Memory B cell (primary cell): ENCODE measurements around the gene ERMN.
A peak's percentile ranks its signal among the peaks of the same experiment; 100 is the strongest.

Experiments
- ATAC-seq: fragments of 150-1000 bp; cut with Tn5 transposase; 2 replicates; pipeline ENCODE4 v1.10.0; 2021; ENCODE audit warnings: low read depth, mild to moderate bottlenecking, moderate library complexity
- DNase-seq, 2 donors: peaks; one replicate each; pipeline ENCODE4 v3.0.0; 2022; ENCODE audit warnings: low spot score in 2 of 2
- H3K27ac Mint-ChIP-seq: one replicate; pipeline ENCODE4 v1.8.0; 2022; ENCODE audit warnings: mild to moderate bottlenecking, moderate library complexity, mixed read lengths
- H3K27me3 Mint-ChIP-seq: one replicate; pipeline ENCODE4 v1.8.0; 2022; ENCODE audit warnings: mixed read lengths
- H3K36me3 Mint-ChIP-seq: one replicate; pipeline ENCODE4 v1.8.0; 2022; ENCODE audit warnings: mild to moderate bottlenecking, mixed read lengths
- H3K4me1 Mint-ChIP-seq: one replicate; pipeline ENCODE4 v1.8.0; 2022; ENCODE audit warnings: mixed read lengths
- H3K4me3 Mint-ChIP-seq: one replicate; pipeline ENCODE4 v1.8.0; 2022; ENCODE audit warnings: mild to moderate bottlenecking, moderate library complexity, mixed read lengths
- H3K9me3 Mint-ChIP-seq: one replicate; pipeline ENCODE4 v1.8.0; 2022; ENCODE audit warnings: mixed read lengths

Gene ERMN

DNA sequence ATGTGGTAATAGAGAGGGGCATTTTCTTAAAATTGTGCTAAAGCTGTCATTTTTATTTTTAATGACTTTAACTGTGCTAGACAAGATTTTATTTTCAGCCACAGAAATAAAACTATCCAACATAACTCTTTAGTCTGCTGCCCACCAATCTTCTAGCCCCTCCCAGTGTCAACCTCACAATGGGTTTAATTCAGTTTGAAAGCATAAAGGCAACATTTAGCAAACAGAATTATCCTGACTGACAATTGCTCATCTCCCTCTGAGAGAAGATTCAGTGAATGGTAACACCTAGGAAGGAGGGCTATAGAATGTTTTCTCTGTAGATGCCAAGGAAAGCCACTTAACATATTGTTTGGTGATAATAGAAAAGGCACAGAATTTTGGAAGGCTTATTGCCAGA lies 5.2 kb downstream of the ERMN start:
- no peak for DNase-seq
- no peaks in the 10 kb centered on the region for H3K27me3 Mint-ChIP-seq

DNA sequence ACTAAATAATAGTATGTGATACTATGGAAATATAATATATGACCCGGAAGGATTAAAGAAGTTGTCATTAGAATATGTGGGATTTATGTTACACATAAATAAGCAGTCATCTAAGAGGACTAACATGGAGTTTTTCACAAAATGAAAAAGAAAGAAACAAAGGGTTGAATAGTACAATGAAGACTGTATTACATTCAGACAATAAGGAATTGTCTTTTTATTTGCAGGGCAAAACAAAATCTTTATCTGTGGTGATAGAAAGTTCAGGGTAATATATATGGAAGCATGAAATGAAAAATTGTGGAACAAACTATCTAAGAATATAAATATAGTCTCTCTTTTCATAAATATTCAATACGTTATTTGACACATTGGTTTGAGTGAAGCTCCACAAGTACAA lies 5.8 kb downstream of the ERMN start:
- no peak for DNase-seq
- no peak overlapping the region for H3K27ac Mint-ChIP-seq
- no peaks in the 10 kb centered on the region for H3K9me3 Mint-ChIP-seq

More for the DNA sequence above, 5.2 kb downstream of the ERMN start:
- ATAC-seq = no peak
- H3K4me3 Mint-ChIP-seq = no peak overlapping the region
- no peaks in the 10 kb centered on the region for H3K4me1 Mint-ChIP-seq
- H3K36me3 Mint-ChIP-seq = peaks cover 14% of the 10 kb centered on the region
- no peak overlapping the region for H3K27ac Mint-ChIP-seq
- no peaks in the 10 kb centered on the region for H3K9me3 Mint-ChIP-seq

DNA sequence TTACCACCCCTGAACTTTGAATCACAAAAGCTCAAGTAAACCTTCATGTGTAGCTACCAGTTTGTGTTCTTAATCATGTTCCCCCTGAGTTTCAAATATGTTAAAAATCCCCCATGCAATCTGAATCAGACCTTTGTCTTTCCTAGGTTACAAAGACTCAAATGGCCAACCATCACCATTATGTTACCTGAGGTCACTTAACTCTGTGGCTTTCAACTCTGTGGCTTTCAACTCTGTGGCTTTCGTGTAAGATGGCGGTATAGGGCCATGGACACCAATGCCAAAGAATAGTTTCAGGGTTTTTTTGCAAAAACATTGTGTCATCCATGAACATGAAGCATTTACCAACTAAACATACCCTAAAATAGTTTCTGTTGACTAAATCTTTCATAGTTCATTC lies 6.7 kb downstream of the ERMN start:
- peaks cover 12% of the 10 kb centered on the region for H3K36me3 Mint-ChIP-seq
- no peak overlapping the region for H3K27ac Mint-ChIP-seq
- DNase-seq (no peak), ATAC-seq (no peak)
- no peak overlapping the region for H3K4me3 Mint-ChIP-seq
- H3K4me1 Mint-ChIP-seq = no peaks in the 10 kb centered on the region
- H3K9me3 Mint-ChIP-seq = no peaks in the 10 kb centered on the region
- H3K27me3 Mint-ChIP-seq = no peaks in the 10 kb centered on the region

More for the DNA sequence above, 5.8 kb downstream of the ERMN start:
- no peaks in the 10 kb centered on the region for H3K27me3 Mint-ChIP-seq
- H3K4me3 Mint-ChIP-seq = no peak overlapping the region
- no peak for ATAC-seq
- no peaks in the 10 kb centered on the region for H3K4me1 Mint-ChIP-seq
- peaks cover 12% of the 10 kb centered on the region for H3K36me3 Mint-ChIP-seq

DNA sequence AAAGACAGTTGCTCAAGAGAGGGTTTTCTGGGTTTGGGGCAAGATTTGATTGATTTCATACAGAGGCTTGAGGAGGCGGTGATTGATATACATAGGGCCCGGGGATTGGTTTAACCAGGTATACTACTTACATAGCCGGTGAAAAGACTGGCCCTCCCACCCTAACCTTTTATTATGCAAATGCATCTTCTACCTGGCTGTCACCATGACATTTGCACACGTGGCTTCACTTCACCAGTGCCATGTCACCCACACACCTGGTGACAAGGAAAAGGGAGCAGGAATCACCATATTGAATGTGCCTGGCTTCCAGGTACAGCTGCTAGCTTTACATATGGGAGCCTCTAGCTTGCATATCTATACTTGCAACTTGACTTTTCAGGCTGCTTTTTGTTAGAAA lies 9.7 kb downstream of the ERMN start:
- Mint-ChIP-seq H3K9me3 (no peaks in the 10 kb centered on the region), H3K4me3 (no peak overlapping the region), H3K36me3 (peaks cover 2% of the 10 kb centered on the region), H3K27ac (no peak overlapping the region), H3K4me1 (no peaks in the 10 kb centered on the region), H3K27me3 (no peaks in the 10 kb centered on the region)
- DNase-seq (no peak), ATAC-seq (no peak)

DNA sequence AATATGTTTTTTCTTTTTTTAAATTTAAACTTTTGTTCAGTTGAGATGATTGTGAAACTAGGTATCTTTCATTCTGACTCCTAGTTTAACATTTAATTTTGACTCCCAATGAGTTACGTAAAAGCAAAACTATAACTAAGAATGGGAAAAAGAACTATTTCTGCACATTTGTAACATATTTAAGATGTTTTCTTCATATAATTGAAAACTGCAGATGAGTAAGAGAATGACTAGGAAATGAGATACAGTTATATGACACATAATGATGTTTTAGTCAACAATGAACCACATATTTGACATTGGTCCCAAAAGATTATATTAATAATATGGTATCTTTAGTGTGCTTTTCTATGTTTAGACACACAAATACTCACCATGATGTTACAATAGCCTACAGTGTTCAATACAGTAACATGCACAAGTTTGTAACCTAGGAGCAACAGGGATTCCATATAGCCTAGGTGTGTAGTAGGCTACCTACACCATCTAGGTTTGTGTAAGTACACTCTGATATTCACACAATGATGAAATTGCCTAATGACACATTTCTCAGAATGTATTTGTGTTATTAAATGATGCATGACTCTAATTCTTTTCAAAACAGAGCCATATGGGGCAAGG lies 12.6 kb downstream of the ERMN start:
- no peaks in the 10 kb centered on the region for H3K27me3 Mint-ChIP-seq
- H3K36me3 Mint-ChIP-seq = no peaks in the 10 kb centered on the region
- H3K9me3 Mint-ChIP-seq = no peaks in the 10 kb centered on the region
- H3K27ac Mint-ChIP-seq = no peak overlapping the region
- DNase-seq = no peak
- no peaks in the 10 kb centered on the region for H3K4me1 Mint-ChIP-seq
- H3K4me3 Mint-ChIP-seq = no peak overlapping the region
- no peak for ATAC-seq

DNA sequence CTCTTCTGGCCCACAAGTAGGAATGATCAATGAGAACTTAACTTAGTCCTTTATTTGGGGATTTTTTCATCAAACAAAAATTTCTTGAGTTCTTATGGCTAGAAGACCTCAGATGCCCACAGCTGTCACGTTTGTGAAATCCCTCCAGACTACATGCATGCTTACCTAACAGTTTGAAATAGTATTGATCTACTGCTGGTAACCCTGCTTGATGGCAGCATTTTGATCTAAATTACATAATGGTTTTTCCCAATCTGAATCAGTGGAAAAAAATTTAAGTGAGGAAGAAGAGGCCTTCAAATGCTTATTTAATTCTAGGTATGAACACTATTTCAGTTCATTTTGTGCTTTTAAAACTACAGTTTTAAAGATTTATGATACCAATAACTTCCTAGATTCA lies 13.9 kb downstream of the ERMN start:
- H3K27me3 Mint-ChIP-seq = no peaks in the 10 kb centered on the region
- DNase-seq (no peak), ATAC-seq (no peak)
- no peak overlapping the region for H3K4me3 Mint-ChIP-seq
- H3K4me1 Mint-ChIP-seq = no peaks in the 10 kb centered on the region
- no peaks in the 10 kb centered on the region for H3K9me3 Mint-ChIP-seq
- no peak overlapping the region for H3K27ac Mint-ChIP-seq
- H3K36me3 Mint-ChIP-seq = no peaks in the 10 kb centered on the region

DNA sequence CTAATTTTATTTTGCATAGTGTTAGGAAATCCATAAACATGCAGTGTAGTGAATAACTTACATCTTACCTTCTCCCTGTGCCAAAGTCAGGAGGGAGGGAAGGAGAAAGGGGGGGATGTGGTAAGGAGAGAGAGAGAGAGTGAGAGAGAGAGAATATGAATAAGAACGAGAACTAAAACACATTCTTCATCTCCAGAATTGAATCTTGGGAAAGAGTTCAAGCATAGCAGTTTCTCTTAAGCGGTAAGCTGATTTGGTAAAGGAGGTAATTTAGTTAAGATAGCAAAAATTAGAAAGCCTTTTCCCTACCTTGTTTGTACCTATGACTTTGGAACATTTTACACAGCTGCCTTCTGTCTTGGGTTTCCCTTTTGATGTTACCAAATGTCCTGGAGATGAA lies 15.7 kb downstream of the ERMN start:
- no peak overlapping the region for H3K27ac Mint-ChIP-seq
- H3K36me3 Mint-ChIP-seq = no peaks in the 10 kb centered on the region
- no peak overlapping the region for H3K4me3 Mint-ChIP-seq
- H3K27me3 Mint-ChIP-seq = no peaks in the 10 kb centered on the region
- DNase-seq (no peak), ATAC-seq (no peak)
- H3K9me3 Mint-ChIP-seq = no peaks in the 10 kb centered on the region
- H3K4me1 Mint-ChIP-seq = no peaks in the 10 kb centered on the region

DNA sequence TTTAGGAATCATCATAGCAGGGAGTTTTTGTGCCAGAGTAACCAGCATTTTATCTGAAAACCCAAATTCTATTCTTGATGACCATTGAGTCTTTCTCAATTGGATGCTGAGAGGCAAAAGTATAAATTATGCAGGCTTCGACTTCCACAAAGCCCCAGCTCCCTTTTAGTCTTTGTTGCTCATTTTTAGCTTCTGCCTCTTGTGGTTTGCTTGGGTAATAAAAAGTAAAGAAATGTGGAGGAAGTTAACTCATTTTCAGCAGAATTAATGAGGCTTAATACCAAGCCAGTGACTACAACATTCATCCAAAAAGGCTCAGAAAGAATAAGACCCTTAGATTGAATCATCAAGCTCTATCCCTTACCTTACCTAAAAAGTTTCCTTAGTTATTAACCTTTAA lies 18.6 kb downstream of the ERMN start:
- ATAC-seq = peak; percentile 38
- no peak overlapping the region for H3K27ac Mint-ChIP-seq
- H3K36me3 Mint-ChIP-seq = no peaks in the 10 kb centered on the region
- H3K9me3 Mint-ChIP-seq = no peaks in the 10 kb centered on the region
- DNase-seq = no peak
- H3K4me3 Mint-ChIP-seq = no peak overlapping the region
- peaks cover 2% of the 10 kb centered on the region for H3K27me3 Mint-ChIP-seq
- no peaks in the 10 kb centered on the region for H3K4me1 Mint-ChIP-seq

DNA sequence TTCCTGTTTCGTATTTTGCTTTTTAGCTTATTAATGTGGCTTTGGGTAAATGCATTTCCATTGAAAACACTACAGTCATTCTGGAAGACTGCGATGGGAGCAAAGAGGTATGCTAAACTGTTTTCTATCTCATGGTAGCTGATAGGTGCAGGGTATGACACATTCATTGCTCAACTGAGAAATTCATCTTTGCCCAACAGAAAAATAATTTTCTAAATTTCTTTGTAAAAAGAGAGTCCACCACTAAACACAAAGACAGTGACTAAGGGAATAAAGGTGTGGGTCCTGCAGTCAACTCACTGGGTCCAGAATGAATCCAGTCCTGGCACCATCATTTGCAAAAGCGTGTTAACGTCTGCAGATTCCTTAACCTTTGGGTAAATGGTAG lies 19.9 kb downstream of the ERMN start:
- H3K36me3 Mint-ChIP-seq = no peaks in the 10 kb centered on the region
- DNase-seq = no peak
- no peak overlapping the region for H3K4me3 Mint-ChIP-seq
- H3K4me1 Mint-ChIP-seq = no peaks in the 10 kb centered on the region
- no peak overlapping the region for H3K27ac Mint-ChIP-seq
- ATAC-seq = no peak
- peaks cover 2% of the 10 kb centered on the region for H3K27me3 Mint-ChIP-seq
- H3K9me3 Mint-ChIP-seq = no peaks in the 10 kb centered on the region

DNA sequence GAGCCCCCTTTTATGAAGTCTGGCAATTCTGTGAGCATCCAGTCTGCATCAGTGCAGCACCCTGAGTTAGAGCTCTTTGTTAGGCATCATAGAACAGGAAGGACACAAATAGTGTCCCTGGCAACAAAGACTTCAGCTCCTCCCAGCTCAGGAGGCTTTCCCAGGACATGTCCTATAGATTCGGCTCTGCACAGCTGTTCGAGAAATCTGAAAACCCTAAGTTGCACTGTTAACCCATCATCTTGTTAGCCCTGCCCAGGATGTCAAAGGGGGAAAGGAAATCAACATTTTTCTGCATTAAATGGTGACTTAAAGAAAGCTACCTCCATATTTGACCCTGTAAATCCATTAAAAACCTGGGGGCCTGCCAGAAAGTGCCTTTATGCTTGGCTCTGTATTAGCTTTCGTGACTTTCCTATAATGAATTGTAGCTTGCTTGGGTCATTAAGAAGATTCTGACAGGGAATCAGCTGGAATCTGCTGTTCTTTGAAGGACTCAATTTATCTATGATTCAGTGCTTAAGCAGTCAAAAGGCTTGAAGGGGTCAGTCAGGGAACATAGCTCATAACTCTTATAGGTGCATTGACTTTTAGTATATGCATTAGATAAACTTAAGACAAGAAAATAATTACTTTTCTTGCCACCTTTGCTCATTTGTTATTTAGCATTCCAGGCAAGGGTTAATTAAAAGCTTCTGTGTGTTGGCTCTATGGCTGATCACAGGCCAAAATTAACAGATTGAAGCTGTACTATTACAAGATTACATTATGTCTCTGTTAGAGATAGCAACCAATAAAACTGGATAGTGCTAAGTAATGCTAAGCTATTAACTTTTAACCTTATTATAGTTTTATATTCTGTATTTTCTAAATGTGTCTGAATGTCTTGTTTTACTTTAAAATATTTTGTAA lies 20.6 kb downstream of the ERMN start:
- no peak for DNase-seq
- Mint-ChIP-seq H3K36me3 (no peaks in the 10 kb centered on the region), H3K27ac (no peak overlapping the region), H3K4me1 (no peaks in the 10 kb centered on the region), H3K4me3 (no peak overlapping the region), H3K9me3 (no peaks in the 10 kb centered on the region), H3K27me3 (peaks cover 2% of the 10 kb centered on the region)
- no peak for ATAC-seq

DNA sequence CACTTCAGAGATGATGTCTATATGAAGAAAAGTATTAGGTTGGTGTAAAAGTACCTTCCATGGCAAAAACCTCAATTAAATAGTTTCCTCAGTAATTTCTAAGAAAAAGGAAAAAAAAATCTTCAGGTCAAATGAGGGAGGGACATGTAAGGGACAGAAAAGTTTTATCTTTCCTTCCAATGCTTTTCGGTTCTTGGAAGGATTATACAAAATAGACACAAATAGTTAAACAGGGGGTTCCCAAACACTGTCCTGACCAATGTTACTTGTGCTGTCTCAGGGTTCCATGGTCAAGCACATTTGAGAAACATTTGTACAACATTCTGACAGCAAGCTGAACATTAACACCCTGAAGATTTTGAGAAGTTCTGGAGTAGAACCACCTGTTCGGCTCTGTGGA lies 22.0 kb downstream of the ERMN start:
- DNase-seq = no peak
- no peaks in the 10 kb centered on the region for H3K9me3 Mint-ChIP-seq
- peaks cover 2% of the 10 kb centered on the region for H3K27me3 Mint-ChIP-seq
- no peaks in the 10 kb centered on the region for H3K36me3 Mint-ChIP-seq
- H3K4me3 Mint-ChIP-seq = no peak overlapping the region
- no peak overlapping the region for H3K27ac Mint-ChIP-seq
- no peak for ATAC-seq
- H3K4me1 Mint-ChIP-seq = no peaks in the 10 kb centered on the region

DNA sequence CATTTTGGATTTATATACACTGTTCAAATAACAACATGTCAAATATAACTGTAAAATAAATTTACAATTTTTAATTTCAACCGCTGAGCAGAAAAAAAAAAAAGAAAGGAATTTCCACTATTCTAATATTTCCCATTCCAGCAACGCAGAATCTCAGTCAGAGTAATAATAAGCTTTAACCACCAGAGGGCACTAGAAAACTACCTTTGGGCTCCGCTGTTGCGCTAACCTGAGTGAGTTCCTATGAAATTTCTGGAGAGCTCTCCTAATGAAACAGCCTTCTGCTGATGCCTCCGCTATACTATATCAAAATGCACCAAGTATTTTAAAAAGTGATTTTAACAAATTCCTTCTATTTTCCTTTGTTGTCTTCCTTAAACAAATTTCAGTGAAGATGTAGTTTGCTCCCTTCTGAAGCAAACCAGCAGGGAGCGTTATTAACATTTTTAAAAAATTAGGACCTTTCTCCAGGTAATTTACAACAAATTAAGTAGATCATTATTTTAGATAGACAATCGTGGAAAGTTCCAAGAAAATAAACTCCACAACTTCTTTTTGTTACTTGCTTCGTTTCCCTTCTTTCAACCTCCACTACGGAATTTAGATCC lies 23.0 kb downstream of the ERMN start:
- Mint-ChIP-seq H3K36me3 (no peaks in the 10 kb centered on the region), H3K27ac (no peak overlapping the region), H3K27me3 (peaks cover 2% of the 10 kb centered on the region), H3K4me1 (no peaks in the 10 kb centered on the region), H3K4me3 (no peak overlapping the region), H3K9me3 (no peaks in the 10 kb centered on the region)
- peak; percentile 65 for ATAC-seq
- DNase-seq = peak; percentile 13 to 40

DNA sequence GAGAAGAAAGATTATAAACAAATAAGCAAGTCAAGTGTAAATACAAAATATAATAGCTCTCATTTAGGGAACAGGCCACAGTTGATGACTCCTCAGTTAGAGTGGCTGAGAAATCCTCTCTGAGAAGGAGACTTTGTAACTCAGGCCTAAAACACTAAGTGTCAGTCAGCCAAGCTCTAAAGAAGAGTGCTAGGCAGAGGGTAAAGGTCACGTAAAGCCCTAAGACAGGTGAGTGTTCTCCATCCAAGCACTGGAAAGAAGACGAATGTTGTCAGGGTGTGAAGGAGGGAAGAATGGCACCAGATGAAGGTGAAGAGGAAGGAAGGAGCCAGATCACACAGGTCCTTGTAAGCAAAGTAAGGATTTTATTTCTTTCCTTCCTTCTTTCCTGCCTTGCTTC lies 24.3 kb downstream of the ERMN start:
- no peak for ATAC-seq
- no peaks in the 10 kb centered on the region for H3K9me3 Mint-ChIP-seq
- DNase-seq = no peak
- no peaks in the 10 kb centered on the region for H3K4me1 Mint-ChIP-seq
- no peaks in the 10 kb centered on the region for H3K36me3 Mint-ChIP-seq
- H3K27me3 Mint-ChIP-seq = peaks cover 4% of the 10 kb centered on the region
- H3K4me3 Mint-ChIP-seq = no peak overlapping the region
- H3K27ac Mint-ChIP-seq = no peak overlapping the region

DNA sequence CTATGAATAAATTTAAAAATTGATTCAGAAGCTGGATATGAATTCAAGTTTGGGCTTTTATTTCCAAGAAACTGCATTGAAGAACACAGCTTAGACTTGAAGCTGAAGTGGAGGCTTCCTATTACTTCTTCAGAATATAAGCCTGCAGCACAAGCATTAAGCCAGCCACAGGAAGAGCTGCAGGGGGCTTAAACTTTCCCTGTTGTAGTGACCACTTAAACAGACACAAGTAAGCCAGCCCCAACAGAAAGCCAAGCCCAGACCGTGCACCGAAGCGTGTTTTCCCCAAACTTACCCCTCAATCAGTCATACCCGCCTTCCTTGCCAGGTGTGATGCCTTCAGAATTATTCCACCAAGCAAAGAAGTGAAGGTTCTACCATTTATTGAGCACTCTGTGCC lies 28.7 kb downstream of the ERMN start:
- no peak for DNase-seq
- H3K27me3 Mint-ChIP-seq = peaks cover 4% of the 10 kb centered on the region
- H3K36me3 Mint-ChIP-seq = no peaks in the 10 kb centered on the region
- H3K4me3 Mint-ChIP-seq = no peak overlapping the region
- no peaks in the 10 kb centered on the region for H3K4me1 Mint-ChIP-seq
- no peak for ATAC-seq
- H3K9me3 Mint-ChIP-seq = no peaks in the 10 kb centered on the region
- H3K27ac Mint-ChIP-seq = no peak overlapping the region
